MCF 10A (cell line): ENCODE data around the gene WDFY2. TPM values are rescaled to one million over a fixed set of nuclear protein-coding genes. Genes with fewer than 3 reads are reported as not detected.
A peak's percentile ranks its signal among the peaks of the same experiment; 100 is the strongest.

ENCODE experiments used
- BruUV-seq: library from RNA; stranded (reverse); fragments of 400-500 nt; replicated peaks from 2 replicates; lab custom pipeline; 2021; lab: Mats Ljungman, UMichigan
- CTCF ChIA-PET: fragments of 300-600 bp; sonication (Branson Sonifier 250); formaldehyde crosslinking; extraction: SDS; loops from one replicate; lab custom pipeline; 2021; ENCODE audit warnings: antibody characterized with exemption, inconsistent platforms; lab: Yijun Ruan, JAX
- POLR2A ChIA-PET: fragments of 300-600, 350-650 bp; sonication (Branson Sonifier 250); formaldehyde crosslinking; extraction: SDS; loops from one replicate; lab custom pipeline; 2020; ENCODE audit warnings: antibody characterized with exemption, inconsistent platforms; lab: Yijun Ruan, JAX
- DNase-seq: peaks from one replicate; pipeline ENCODE4 v3.0.0-alpha.2; 2018; ENCODE audit not compliant: unreplicated experiment
- H3K27ac Mint-ChIP-seq: one replicate; pipeline ENCODE4 v1.8.0; 2022; ENCODE audit warnings: mild to moderate bottlenecking, low read depth, mixed read lengths; ENCODE audit not compliant: unreplicated experiment
- H3K27me3 Mint-ChIP-seq: one replicate; pipeline ENCODE4 v1.8.0; 2022; ENCODE audit warnings: mixed read lengths; ENCODE audit not compliant: insufficient read depth, unreplicated experiment
- H3K36me3 Mint-ChIP-seq: one replicate; pipeline ENCODE4 v1.8.0; 2022; ENCODE audit warnings: mild to moderate bottlenecking, moderate library complexity, mixed read lengths; ENCODE audit not compliant: insufficient read depth, unreplicated experiment
- H3K4me1 Mint-ChIP-seq: one replicate; pipeline ENCODE4 v1.8.0; 2022; ENCODE audit warnings: mixed read lengths; ENCODE audit not compliant: insufficient read depth, unreplicated experiment
- H3K4me3 Mint-ChIP-seq: one replicate; pipeline ENCODE4 v1.8.0; 2022; ENCODE audit warnings: mild to moderate bottlenecking, moderate library complexity, mixed read lengths; ENCODE audit not compliant: unreplicated experiment
- H3K9me3 Mint-ChIP-seq: one replicate; pipeline ENCODE4 v1.8.0; 2022; ENCODE audit warnings: mixed read lengths; ENCODE audit not compliant: unreplicated experiment
- intact Hi-C: fragments of 100-400 bp; cut with micrococcal nuclease; formaldehyde crosslinking; loops from 2 replicates; pipeline ENCODE4 v1.14.1; 2022
- total RNA-seq: library from RNA; stranded (reverse); gene quantifications from 2 replicates; pipeline ENCODE4 v1.2.3, GENCODE V29; 2022
- TF ChIP-seq, protein P1 (sequence below): fragments of 200-600 bp; IDR thresholded peaks from one replicate; pipeline ENCODE4 v1.8.0; 2022; ENCODE audit warnings: antibody characterized with exemption, mild to moderate bottlenecking; ENCODE audit not compliant: unreplicated experiment

Gene WDFY2
- total RNA-seq, 1 experiment from 2014 or later: 56.2 TPM

DNA sequence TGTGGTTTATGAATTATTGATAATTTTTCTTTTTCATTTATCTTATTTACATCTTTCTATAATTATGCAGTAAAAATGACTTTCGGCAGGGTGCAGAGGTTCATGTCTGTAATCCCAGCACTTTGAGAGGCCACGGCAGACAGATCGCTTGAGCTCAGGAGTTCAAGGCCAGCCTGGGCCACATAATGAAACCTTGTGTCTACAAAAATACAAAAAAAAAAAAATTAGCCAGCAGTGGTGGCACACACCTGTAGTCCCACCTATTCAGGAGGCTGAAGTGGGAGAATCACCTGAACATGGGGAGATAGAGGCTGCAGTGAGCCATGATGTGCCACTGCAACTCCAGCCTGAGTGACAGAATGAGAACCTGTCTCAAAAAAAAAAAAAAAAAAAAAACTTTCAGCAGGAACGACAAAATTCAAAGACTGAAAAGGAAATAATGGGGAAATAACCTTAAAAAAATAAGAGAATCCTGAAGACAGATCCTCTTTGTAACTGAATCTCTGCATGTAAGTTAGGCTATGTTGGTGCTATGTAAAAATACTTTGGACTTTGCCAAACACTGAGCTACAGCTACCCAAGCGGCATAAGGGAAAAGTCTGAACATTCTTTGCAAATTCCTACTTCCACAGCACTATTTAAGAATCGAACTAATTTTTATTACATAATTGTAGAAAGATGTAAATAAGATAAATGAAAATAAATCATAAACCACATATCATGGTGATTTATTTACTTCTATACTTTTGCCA is 36.7 kb upstream of the WDFY2 start:
- Mint-ChIP-seq H3K36me3 (no peaks in the 10 kb centered on the region), H3K4me1 (peaks cover 25% of the 10 kb centered on the region), H3K4me3 (no peak overlapping the region), H3K27me3 (no peaks in the 10 kb centered on the region), H3K27ac (no peak overlapping the region), H3K9me3 (no peaks in the 10 kb centered on the region)
- CTCF ChIA-PET: no interaction called here
- TF ChIP-seq, protein P1, sequence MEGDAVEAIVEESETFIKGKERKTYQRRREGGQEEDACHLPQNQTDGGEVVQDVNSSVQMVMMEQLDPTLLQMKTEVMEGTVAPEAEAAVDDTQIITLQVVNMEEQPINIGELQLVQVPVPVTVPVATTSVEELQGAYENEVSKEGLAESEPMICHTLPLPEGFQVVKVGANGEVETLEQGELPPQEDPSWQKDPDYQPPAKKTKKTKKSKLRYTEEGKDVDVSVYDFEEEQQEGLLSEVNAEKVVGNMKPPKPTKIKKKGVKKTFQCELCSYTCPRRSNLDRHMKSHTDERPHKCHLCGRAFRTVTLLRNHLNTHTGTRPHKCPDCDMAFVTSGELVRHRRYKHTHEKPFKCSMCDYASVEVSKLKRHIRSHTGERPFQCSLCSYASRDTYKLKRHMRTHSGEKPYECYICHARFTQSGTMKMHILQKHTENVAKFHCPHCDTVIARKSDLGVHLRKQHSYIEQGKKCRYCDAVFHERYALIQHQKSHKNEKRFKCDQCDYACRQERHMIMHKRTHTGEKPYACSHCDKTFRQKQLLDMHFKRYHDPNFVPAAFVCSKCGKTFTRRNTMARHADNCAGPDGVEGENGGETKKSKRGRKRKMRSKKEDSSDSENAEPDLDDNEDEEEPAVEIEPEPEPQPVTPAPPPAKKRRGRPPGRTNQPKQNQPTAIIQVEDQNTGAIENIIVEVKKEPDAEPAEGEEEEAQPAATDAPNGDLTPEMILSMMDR: no peak
- DNase-seq: no peak
- POLR2A ChIA-PET: interaction anchor here (0.7 to 0.8 kb wide), 2 partner anchors 9 to 13 kb away, joined by 3 to 5 read pairs; no protein-coding TSS in a partner anchor
- intact Hi-C loops: no loop called here
- BruUV-seq: no TSS peak

DNA sequence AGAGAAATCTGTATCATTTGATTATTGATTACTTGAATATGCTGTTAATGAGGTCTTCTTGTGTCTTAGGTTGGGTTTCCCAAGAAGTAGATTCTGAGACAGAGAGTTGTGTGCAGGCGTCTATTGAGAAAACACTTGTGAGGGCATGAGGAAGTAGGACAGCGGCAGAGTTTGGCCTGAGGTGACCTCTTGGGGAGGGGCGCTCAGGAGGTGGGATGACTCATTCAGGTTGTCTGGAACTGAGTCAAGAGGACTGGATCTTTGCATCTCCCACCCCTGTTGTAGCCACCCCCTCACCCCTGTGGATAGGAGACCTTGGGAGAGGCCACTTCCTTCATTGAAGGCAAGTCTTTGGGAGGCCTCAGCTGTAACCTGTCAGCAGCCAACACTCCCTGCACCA is 35.2 kb upstream of the WDFY2 start:
- H3K4me1 Mint-ChIP-seq: peaks cover 21% of the 10 kb centered on the region
- intact Hi-C loops: no loop called here
- TF ChIP-seq, protein P1: no peak
- peak overlapping the region; percentile 2 for H3K27ac Mint-ChIP-seq
- CTCF ChIA-PET: no interaction called here
- H3K4me3 Mint-ChIP-seq: no peak overlapping the region
- peak; percentile 37 for DNase-seq
- H3K9me3 Mint-ChIP-seq: no peaks in the 10 kb centered on the region
- no peaks in the 10 kb centered on the region for H3K36me3 Mint-ChIP-seq
- BruUV-seq: no TSS peak
- no peaks in the 10 kb centered on the region for H3K27me3 Mint-ChIP-seq
- POLR2A ChIA-PET: interaction anchor here (0.6 kb wide), 1 partner anchor 26 kb away, joined by 3 read pairs; no protein-coding TSS in a partner anchor

DNA sequence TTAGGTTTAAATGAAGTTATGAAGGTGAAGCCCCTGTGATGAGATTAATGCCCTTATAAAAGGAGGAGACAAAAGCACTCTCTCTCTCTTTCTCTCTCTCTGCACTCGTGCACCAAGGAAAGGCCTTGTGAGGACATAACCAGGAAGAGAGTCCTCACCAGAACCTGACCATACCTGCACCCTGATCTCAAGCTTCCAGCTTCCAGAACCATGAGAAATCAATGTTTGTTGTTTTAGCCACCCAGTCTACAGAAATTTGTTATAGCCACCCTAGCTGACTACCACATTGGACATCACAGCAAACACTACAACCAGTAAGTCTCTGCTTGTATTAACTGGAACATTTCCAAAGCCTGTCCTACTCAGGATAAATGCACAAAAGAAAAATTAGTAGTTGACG is 34.7 kb upstream of the WDFY2 start:
- TF ChIP-seq, protein P1: no peak
- ChIA-PET CTCF (no interaction called here), POLR2A (interaction anchor here (0.6 kb wide), 1 partner anchor 26 kb away, joined by 3 read pairs; no protein-coding TSS in a partner anchor)
- intact Hi-C loops: no loop called here
- peak overlapping the region; percentile 2 for H3K27ac Mint-ChIP-seq
- H3K4me1 Mint-ChIP-seq: peaks cover 21% of the 10 kb centered on the region
- DNase-seq: no peak
- no peaks in the 10 kb centered on the region for H3K27me3 Mint-ChIP-seq
- BruUV-seq: no TSS peak
- H3K4me3 Mint-ChIP-seq: no peak overlapping the region
- H3K36me3 Mint-ChIP-seq: no peaks in the 10 kb centered on the region
- no peaks in the 10 kb centered on the region for H3K9me3 Mint-ChIP-seq

DNA sequence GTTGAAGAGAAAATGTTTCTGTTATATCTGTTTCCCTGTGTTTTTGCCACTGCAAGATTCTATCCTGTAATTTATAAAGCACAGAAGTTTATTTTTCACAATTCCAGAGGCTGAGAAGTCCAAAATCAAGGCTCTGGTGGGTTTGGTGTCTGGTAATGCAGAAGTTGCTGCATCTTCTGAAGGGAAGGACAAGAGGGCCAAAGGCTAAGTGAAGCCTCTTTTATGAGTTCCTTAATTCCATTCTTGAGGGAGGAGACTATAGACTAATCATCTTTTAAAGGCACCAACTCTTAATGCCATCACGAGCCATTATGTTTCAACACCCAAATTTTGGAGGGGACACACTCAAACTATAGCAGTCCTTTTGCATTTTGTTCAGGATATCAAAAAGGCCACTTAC is 34.1 kb upstream of the WDFY2 start:
- intact Hi-C loops: no loop called here
- BruUV-seq: no TSS peak
- no peak for DNase-seq
- TF ChIP-seq, protein P1: no peak
- no peaks in the 10 kb centered on the region for H3K27me3 Mint-ChIP-seq
- H3K36me3 Mint-ChIP-seq: no peaks in the 10 kb centered on the region
- no peaks in the 10 kb centered on the region for H3K9me3 Mint-ChIP-seq
- ChIA-PET CTCF (no interaction called here), POLR2A (interaction anchor here (0.7 to 1.2 kb wide), 2 partner anchors 11 to 30 kb away, joined by 3 read pairs; no protein-coding TSS in a partner anchor)
- H3K4me3 Mint-ChIP-seq: no peak overlapping the region
- H3K27ac Mint-ChIP-seq: no peak overlapping the region
- H3K4me1 Mint-ChIP-seq: peaks cover 21% of the 10 kb centered on the region
